Raji (cell line): ENCODE data around the gene MEF2A.

Experiments used
- POLR2A ChIP-seq: IDR thresholded peaks from 2 replicates; pipeline ENCODE4 v1.6.1; 2011; ENCODE audit warnings: low read depth, low read length, control low read depth; ENCODE audit not compliant: insufficient read depth

The MEF2A gene

GRCh38 chr15:99732751-99733267, 167.0 kb downstream of the MEF2A start:
- no peak for TF ChIP-seq POLR2A

GRCh38 chr15:99733268-99734039, 167.7 kb downstream of the MEF2A start, which contains the start of gene LYSMD4:
Gene LYSMD4 (minus strand): TSS chr15:99733437. CDS start chr15:99731999, 1,438 bp downstream.
- peak; percentile 67 for TF ChIP-seq POLR2A

GRCh38 chr15:99734575-99734974, 168.8 kb downstream of the MEF2A start:
- TF ChIP-seq POLR2A = no peak

- no peak for TF ChIP-seq POLR2A
These were observed 170.1 kb downstream of the MEF2A start for GRCh38 chr15:99735868-99736267.

- TF ChIP-seq POLR2A = no peak
These were observed 170.9 kb downstream of the MEF2A start for GRCh38 chr15:99736702-99737101.

GRCh38 chr15:99738021-99738847, 172.4 kb downstream of the MEF2A start:
- TF ChIP-seq POLR2A = no peak

GRCh38 chr15:99741835-99742234, 176.1 kb downstream of the MEF2A start:
- TF ChIP-seq POLR2A = no peak

- TF ChIP-seq POLR2A = no peak
These were observed 178.4 kb downstream of the MEF2A start for GRCh38 chr15:99744142-99744541.

GRCh38 chr15:99745370-99746086, 179.7 kb downstream of the MEF2A start:
- no peak for TF ChIP-seq POLR2A

- TF ChIP-seq POLR2A = no peak
These were observed 183.6 kb downstream of the MEF2A start for GRCh38 chr15:99749386-99749785.

- TF ChIP-seq POLR2A = no peak
These were observed 186.8 kb downstream of the MEF2A start for GRCh38 chr15:99752556-99752955.

- no peak for TF ChIP-seq POLR2A
These were observed 187.3 kb downstream of the MEF2A start for GRCh38 chr15:99753066-99753465.

GRCh38 chr15:99755692-99756409, 190.1 kb downstream of the MEF2A start:
- TF ChIP-seq POLR2A = no peak

- TF ChIP-seq POLR2A = no peak
These were observed 196.5 kb downstream of the MEF2A start for GRCh38 chr15:99762288-99762687.
